Activated CD4-positive, alpha-beta T cell treated with anti-CD3 and anti-CD28 coated beads, Interleukin-2, amount 50 U/mL, for 48 hours (primary cell): ENCODE data around the gene SLC13A3.

ENCODE experiments used
- DNase-seq, 2 experiments: peaks; one replicate each; pipeline ENCODE4 v3.0.0-alpha.2; 2020

The SLC13A3 gene

GRCh38 chr20:46573788-46574584, 77.3 kb downstream of the SLC13A3 start:
- DNase-seq = no peak

- no peak for DNase-seq
These were observed 78.0 kb downstream of the SLC13A3 start for GRCh38 chr20:46573234-46573633.

- DNase-seq = no peak
These were observed 78.5 kb downstream of the SLC13A3 start for GRCh38 chr20:46572790-46573189.

GRCh38 chr20:46572153-46572552, 79.1 kb downstream of the SLC13A3 start:
- no peak for DNase-seq

GRCh38 chr20:46571418-46571817, 79.8 kb downstream of the SLC13A3 start:
- DNase-seq = no peak

GRCh38 chr20:46570956-46571355, 80.3 kb downstream of the SLC13A3 start:
- no peak for DNase-seq

GRCh38 chr20:46569961-46570360, 81.3 kb downstream of the SLC13A3 start:
- DNase-seq = no peak

- DNase-seq = no peak
These were observed 82.6 kb downstream of the SLC13A3 start for GRCh38 chr20:46568570-46569129.

- DNase-seq = no peak
These were observed 85.1 kb downstream of the SLC13A3 start for GRCh38 chr20:46566125-46566524.

GRCh38 chr20:46564241-46564957, 86.9 kb downstream of the SLC13A3 start:
- DNase-seq = no peak

GRCh38 chr20:46563860-46564221, 87.4 kb downstream of the SLC13A3 start:
- DNase-seq = no peak

- no peak for DNase-seq
These were observed 87.9 kb downstream of the SLC13A3 start for GRCh38 chr20:46563170-46563859.

- peak; percentile 74 to 80 for DNase-seq
These were observed 88.7 kb downstream of the SLC13A3 start for GRCh38 chr20:46562373-46563169.

- DNase-seq = no peak
These were observed 89.3 kb downstream of the SLC13A3 start for GRCh38 chr20:46562009-46562372.

- no peak for DNase-seq
These were observed 91.4 kb downstream of the SLC13A3 start for GRCh38 chr20:46559685-46560440.

GRCh38 chr20:46559001-46559400, 92.3 kb downstream of the SLC13A3 start:
- DNase-seq = no peak

GRCh38 chr20:46558511-46558959, 92.7 kb downstream of the SLC13A3 start:
- DNase-seq = peak; percentile 61 to 74

GRCh38 chr20:46557231-46557956, 93.9 kb downstream of the SLC13A3 start:
- DNase-seq = no peak

- DNase-seq = no peak
These were observed 95.8 kb downstream of the SLC13A3 start for GRCh38 chr20:46555370-46555956.

GRCh38 chr20:46554828-46555227, 96.4 kb downstream of the SLC13A3 start:
- DNase-seq = no peak

GRCh38 chr20:46553926-46554325, 97.3 kb downstream of the SLC13A3 start:
- DNase-seq = no peak
